T-helper 1 cell treated with Interleukin-12 subunit alpha and Interleukin-12 subunit beta and Interleukin-4 antibody, amounts not matched to agents 30 μg/mL and 1 μg/mL, for 36 hours (primary cell): ENCODE results near the gene EMP2.
"Not testable (repeated sequence)": the region's sequence is repeated elsewhere in the genome, so short reads cannot be mapped to it uniquely, and the experiment has no call there.

Source experiments
- H3K27ac Mint-ChIP-seq: one replicate; pipeline ENCODE4 v1.8.0; 2021; ENCODE audit warnings: mild to moderate bottlenecking, mixed read lengths
- H3K27me3 Mint-ChIP-seq: one replicate; pipeline ENCODE4 v1.8.0; 2021; ENCODE audit warnings: low read depth, mixed read lengths
- H3K36me3 Mint-ChIP-seq: one replicate; pipeline ENCODE4 v1.8.0; 2021; ENCODE audit warnings: low read depth, mixed read lengths
- H3K4me1 Mint-ChIP-seq: one replicate; pipeline ENCODE4 v1.8.0; 2021; ENCODE audit warnings: low read depth, mixed read lengths
- H3K4me3 Mint-ChIP-seq: one replicate; pipeline ENCODE4 v1.8.0; 2021; ENCODE audit warnings: mild to moderate bottlenecking, moderate library complexity, mixed read lengths
- H3K9me3 Mint-ChIP-seq: one replicate; pipeline ENCODE4 v1.8.0; 2021; ENCODE audit warnings: mixed read lengths

Gene EMP2

DNA sequence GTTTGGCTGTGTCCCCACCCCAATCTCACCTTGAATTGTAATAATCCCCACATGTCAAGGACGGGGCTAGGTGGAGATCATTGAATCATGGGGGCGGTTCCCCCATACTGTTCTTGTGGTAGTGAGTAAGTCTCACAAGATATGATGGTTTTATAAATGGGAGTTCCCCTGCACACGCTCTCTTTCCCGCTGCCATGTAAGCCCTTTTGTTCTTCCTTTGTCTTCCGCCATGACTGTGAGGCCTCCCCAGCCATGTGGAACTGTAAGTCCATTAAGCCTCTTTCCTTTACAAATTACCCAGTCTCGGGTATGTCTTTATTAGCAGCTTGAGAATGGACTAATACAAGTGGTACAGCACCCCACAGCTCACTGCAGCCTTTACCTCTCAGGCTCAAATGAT lies 44.1 kb downstream of the EMP2 start:
- not testable (repeated sequence) for H3K27ac Mint-ChIP-seq, H3K9me3 Mint-ChIP-seq, H3K36me3 Mint-ChIP-seq, H3K4me3 Mint-ChIP-seq, H3K27me3 Mint-ChIP-seq, H3K4me1 Mint-ChIP-seq

DNA sequence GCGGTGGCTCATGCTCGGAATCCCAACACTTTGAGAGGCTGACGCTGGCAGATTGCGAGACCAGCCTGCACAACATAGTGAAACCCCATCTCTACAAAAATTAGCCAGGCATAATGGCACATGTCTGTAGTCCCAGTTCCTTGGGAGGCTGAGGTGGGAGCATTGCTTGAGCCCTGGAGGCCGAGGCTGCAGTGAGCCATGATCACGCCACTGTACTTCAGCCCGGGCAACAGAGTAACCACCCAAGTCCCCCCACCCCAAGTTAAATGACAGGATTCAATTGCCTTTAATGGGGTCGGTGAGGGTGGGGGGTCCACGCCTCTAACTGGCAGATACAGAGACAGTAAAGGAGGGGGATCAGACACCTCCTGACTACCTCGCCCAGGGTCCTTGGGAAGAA lies 44.9 kb downstream of the EMP2 start:
- H3K27ac Mint-ChIP-seq, result no peak overlapping the region
- no peaks in the 10 kb centered on the region for H3K27me3 Mint-ChIP-seq
- no peak overlapping the region for H3K4me3 Mint-ChIP-seq
- no peaks in the 10 kb centered on the region for H3K9me3 Mint-ChIP-seq
- no peaks in the 10 kb centered on the region for H3K36me3 Mint-ChIP-seq
- no peaks in the 10 kb centered on the region for H3K4me1 Mint-ChIP-seq

DNA sequence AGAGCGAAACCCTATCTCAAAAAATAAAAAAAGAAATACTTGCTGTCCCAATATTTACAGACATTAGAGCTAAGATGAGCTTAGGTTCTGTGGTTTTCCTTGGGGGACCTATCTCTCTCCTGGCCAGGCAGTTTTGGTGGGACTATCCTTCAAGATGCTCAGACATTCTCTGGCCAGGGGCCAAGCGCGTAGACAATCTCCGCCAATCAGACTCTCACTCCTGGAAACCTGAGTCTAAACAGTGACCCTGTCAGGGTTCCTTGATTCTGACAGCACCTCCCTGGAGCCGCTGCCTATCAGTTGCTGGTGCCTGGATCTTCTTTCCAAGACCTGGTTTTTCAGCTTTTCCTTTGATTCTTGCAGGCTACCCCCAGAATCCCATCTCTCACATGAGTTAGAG lies 45.6 kb downstream of the EMP2 start:
- no peak overlapping the region for H3K27ac Mint-ChIP-seq
- no peaks in the 10 kb centered on the region for H3K36me3 Mint-ChIP-seq
- no peaks in the 10 kb centered on the region for H3K9me3 Mint-ChIP-seq
- no peaks in the 10 kb centered on the region for H3K27me3 Mint-ChIP-seq
- H3K4me3 Mint-ChIP-seq, result no peak overlapping the region
- peaks cover 2% of the 10 kb centered on the region for H3K4me1 Mint-ChIP-seq

DNA sequence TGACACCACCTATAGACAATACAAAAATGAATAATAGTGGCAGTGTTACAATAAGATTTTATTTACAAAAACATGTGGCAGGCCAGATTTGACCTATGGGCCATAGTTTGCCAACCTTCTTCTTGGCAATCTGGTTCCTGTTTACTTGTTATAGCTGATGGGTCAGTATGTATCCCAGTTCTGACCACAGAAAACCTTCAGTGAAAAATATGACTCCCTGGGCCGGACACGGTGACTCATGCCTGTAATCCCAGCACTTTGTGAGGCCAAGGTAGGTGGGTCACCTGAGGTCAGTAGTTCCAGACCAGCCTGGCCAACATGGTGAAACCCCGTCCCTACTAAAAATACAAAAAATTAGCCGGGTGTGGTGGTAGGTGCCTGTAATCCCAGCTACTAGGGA lies 46.8 kb downstream of the EMP2 start:
- H3K27me3 Mint-ChIP-seq, H3K9me3 Mint-ChIP-seq, H3K4me1 Mint-ChIP-seq, H3K36me3 Mint-ChIP-seq, H3K4me3 Mint-ChIP-seq, H3K27ac Mint-ChIP-seq: not testable (repeated sequence)

DNA sequence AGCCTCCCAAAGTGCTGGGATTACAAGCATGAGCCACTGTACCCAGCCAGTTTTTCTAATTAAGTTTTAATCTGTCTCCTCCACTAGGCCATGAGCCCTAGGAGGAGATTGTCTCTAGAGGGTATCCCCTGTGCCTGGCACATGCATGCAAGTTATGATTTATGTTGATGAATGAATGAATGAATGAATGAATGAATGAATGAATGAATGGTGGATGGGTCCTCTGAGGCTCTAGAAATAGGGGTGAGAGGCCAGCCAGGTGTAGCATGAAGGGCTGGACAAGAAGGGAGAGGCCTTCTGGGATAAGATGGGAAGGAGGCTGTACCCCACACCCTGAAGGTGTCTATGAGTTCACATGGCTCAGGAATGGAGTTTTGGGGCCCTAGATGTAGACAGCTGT lies 48.8 kb downstream of the EMP2 start:
- Mint-ChIP-seq H3K36me3 (no peaks in the 10 kb centered on the region), H3K27me3 (no peaks in the 10 kb centered on the region), H3K4me3 (no peak overlapping the region), H3K9me3 (no peaks in the 10 kb centered on the region), H3K4me1 (peaks cover 2% of the 10 kb centered on the region), H3K27ac (no peak overlapping the region)

DNA sequence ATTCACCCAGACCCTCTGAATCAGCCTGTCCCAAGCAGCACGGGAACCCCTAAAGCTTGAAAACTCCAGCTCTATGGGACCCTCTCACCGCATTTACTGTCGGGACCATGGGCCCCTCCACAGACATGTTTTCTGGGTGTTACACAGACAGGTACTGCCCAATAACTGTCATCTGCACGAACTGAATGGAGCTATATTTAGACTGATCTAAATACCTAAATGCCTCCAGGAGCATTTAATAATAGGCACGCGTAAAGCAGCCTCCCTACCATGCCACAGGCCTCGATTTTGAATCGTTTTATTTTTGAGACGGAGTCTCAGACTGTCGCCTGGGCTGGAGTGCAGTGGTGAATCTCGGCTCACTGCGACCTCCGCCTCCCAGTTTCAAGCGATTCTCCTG lies 49.7 kb downstream of the EMP2 start:
- Mint-ChIP-seq H3K36me3 (no peaks in the 10 kb centered on the region), H3K27me3 (no peaks in the 10 kb centered on the region), H3K9me3 (no peaks in the 10 kb centered on the region)

DNA sequence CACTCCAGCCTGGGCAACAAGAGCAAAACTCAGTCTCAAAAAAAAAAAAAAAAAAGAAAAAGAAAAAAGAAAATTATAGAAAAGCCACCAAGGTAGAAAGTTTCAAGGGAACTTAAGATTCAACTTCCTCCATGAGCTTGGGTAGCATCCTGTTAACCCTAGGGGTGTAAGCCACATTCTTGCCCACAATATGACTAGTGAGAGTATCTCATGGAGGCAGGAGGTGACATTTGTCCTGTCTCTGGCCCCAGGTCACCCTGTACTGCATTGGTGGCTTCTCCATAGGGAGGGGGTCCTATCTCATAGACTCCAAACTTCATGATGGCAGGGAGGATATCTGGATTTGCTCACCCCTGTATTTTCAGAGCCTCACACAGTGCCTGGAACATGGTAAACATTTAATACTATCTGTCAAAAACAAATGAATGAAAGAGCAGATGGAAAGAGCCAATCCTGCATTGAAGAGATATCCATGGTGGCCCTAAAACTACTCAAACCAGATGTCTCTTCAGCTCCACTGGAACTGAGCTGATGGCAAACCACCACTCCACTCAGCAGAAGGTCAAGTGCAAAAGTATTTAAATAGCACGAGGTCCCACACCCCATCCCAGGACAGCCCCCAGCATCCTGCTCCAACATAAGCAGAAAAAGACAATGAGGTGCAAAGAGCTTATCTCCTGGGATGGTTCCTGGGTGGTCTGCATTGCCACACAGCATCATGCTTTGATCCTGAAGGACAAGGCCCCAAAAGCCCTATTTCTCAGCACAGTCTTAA lies 50.3 kb downstream of the EMP2 start:
- Mint-ChIP-seq H3K27me3 (no peaks in the 10 kb centered on the region), H3K36me3 (no peaks in the 10 kb centered on the region), H3K9me3 (no peaks in the 10 kb centered on the region), H3K4me1 (peaks cover 2% of the 10 kb centered on the region), H3K27ac (no peak overlapping the region), H3K4me3 (no peak overlapping the region)

More for the DNA sequence above, 49.7 kb downstream of the EMP2 start:
- Mint-ChIP-seq H3K27ac (no peak overlapping the region), H3K4me1 (peaks cover 2% of the 10 kb centered on the region), H3K4me3 (no peak overlapping the region)

DNA sequence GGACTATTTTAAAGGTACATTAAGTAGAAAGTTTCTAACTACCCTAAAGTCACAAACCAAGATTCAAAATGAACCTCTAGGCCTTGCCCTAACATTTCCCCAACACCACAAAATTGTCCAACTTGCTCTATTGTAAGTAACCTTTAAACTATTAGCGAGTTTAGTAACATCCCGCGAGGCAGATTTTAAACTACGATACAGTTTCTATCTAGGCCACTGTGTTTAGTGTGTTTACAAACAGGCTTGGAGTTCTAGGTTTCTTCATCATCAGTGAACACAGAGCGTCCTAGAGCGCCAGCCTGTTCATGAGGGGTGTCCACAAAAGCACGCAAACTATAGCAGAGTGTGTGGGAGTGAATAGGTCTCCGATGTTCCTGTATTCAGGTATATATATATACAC lies 51.8 kb downstream of the EMP2 start:
- no peaks in the 10 kb centered on the region for H3K27me3 Mint-ChIP-seq
- peaks cover 3% of the 10 kb centered on the region for H3K4me1 Mint-ChIP-seq
- H3K27ac Mint-ChIP-seq, result no peak overlapping the region
- no peaks in the 10 kb centered on the region for H3K9me3 Mint-ChIP-seq
- no peaks in the 10 kb centered on the region for H3K36me3 Mint-ChIP-seq
- H3K4me3 Mint-ChIP-seq, result no peak overlapping the region

DNA sequence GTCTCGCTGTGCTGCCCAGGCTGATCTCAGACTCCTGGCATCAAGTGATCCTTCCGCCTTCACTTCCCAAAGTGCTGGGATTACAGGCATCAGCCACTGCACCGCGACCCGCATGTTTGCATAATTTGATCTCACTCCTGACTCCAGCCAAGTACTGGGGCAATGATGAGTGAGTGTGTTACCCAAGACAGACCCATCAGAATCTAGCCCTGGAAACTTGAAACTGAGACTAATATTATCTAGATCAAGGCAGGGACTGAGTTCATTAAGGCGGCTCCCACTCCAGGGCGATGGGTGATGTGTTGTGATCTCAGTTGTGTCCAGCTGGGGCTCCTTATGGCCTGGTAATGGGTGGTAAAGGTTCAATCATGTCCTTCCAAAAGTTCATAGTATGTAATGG lies 53.4 kb downstream of the EMP2 start:
- H3K4me3 Mint-ChIP-seq, result no peak overlapping the region
- peaks cover 4% of the 10 kb centered on the region for H3K4me1 Mint-ChIP-seq
- no peaks in the 10 kb centered on the region for H3K36me3 Mint-ChIP-seq
- H3K9me3 Mint-ChIP-seq, result no peaks in the 10 kb centered on the region
- H3K27ac Mint-ChIP-seq, result no peak overlapping the region
- no peaks in the 10 kb centered on the region for H3K27me3 Mint-ChIP-seq

DNA sequence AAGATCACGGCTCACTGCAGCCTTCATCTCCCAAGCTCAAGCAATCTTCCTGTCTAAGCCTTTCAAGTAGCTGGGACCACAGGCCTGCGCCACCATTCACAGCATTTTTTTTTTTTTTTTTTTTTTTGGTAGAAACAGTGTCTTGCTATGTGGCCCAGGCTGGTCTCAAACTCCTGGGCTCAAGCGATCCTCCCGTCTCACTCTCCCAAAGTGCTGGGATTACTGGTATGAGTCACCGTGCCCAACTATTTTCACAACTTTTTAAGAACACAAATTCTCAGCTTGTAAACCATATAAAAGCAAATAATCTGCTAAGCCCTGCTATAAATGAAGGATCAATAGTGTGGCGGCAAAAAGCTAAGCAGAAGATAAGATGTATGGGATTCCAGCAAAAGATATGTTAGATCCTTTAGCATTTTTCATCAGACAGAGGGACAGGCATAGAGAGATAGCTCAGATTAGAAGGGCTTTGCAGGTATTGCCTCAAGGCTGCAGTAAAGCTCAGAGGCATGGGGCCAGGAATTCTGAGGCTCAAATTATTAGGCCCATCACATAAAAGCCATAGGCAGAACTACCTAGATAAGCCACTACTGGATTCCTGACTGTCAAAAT lies 55.1 kb downstream of the EMP2 start:
- Mint-ChIP-seq H3K4me1 (peaks cover 6% of the 10 kb centered on the region), H3K36me3 (no peaks in the 10 kb centered on the region), H3K27me3 (no peaks in the 10 kb centered on the region), H3K27ac (no peak overlapping the region), H3K4me3 (no peak overlapping the region), H3K9me3 (no peaks in the 10 kb centered on the region)

DNA sequence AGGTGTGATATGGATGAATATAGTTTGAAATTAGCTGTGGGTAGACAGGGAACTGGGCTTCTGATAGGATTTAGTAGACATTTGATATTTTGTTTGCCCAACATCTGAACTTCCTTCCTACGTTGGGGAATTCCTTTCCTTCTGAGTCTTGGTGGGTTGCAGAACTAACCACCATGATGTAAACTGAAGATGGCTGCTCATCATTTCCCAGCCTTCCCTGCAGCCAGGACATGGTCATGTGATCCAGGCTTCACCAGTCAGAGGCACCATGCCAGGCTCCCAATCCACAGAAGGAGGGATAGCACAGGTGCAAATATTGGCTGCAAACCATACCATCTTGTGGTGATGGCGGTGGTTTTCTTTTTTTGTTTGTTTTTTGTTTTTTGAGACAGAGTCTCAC lies 57.4 kb downstream of the EMP2 start:
- H3K27me3 Mint-ChIP-seq, result no peaks in the 10 kb centered on the region
- no peaks in the 10 kb centered on the region for H3K36me3 Mint-ChIP-seq
- no peak overlapping the region for H3K4me3 Mint-ChIP-seq

DNA sequence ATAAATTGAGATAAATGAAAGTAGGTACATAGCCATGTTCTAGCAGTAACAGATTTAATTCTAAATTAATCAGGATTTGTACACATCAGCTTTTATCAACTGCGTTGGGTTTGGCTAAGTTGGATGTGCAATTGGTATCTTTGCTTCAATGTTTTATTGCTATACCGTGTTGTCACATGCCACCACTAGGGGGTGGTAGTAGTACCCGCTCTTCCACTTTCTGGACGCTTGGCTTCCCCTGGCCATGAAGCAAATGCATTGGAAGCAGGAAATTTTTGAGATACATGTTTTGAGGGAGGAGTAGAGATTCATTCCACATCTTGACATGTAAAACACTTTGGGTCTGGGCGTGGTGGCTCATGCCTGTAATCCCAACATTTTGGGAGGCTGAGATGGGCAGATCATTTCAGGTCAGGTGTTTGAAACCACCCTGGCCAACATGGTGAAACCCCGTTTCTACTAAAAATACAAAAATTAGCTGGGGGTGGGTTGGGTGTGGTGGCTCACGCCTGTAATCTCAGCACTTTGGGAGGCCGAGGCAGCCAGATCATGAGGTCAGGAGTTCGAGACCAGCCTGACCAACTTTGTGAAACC lies 58.6 kb downstream of the EMP2 start:
- H3K27ac Mint-ChIP-seq, result no peak overlapping the region
- H3K9me3 Mint-ChIP-seq, result no peaks in the 10 kb centered on the region
- no peaks in the 10 kb centered on the region for H3K27me3 Mint-ChIP-seq
- no peak overlapping the region for H3K4me3 Mint-ChIP-seq
- H3K4me1 Mint-ChIP-seq, result peaks cover 3% of the 10 kb centered on the region
- no peaks in the 10 kb centered on the region for H3K36me3 Mint-ChIP-seq

More for the DNA sequence above, 57.4 kb downstream of the EMP2 start:
- Mint-ChIP-seq H3K9me3 (no peaks in the 10 kb centered on the region), H3K4me1 (peaks cover 3% of the 10 kb centered on the region), H3K27ac (no peak overlapping the region)

DNA sequence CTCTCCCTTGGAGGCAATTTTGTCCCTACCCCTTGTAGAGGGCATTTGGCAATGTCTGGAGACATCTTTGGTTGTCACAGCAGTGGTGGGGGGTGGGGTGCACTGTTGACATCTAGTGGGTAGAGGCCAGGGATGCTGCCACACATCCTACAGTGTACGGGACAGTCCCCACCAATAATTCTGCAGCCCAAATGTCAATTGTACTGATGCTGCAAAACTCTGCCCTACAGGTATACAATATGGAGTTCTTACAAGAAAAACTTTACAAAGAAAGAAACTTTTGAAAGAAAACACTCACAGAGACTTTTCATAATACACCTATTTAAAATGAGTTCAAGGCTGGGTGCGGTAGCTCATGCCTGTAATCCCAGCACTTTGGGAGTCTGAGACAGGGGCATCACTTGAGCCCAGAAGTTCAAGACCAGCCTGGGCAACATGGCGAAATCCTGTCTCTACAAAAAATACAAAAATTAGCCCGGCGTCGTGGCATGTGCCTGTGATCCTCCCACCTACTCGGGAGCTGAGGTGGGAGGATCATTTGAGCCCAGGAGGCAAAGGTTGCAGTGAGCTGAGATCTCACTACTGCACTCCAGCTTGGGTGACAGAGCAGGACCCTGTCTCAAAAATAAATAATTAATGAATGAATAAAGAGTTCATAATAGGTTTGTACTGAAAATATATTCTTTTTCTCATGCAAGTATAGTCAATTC lies 59.4 kb downstream of the EMP2 start:
- H3K9me3 Mint-ChIP-seq, result no peaks in the 10 kb centered on the region
- H3K27ac Mint-ChIP-seq, result no peak overlapping the region
- H3K36me3 Mint-ChIP-seq, result no peaks in the 10 kb centered on the region
- H3K4me1 Mint-ChIP-seq, result peaks cover 3% of the 10 kb centered on the region
- no peaks in the 10 kb centered on the region for H3K27me3 Mint-ChIP-seq
- no peak overlapping the region for H3K4me3 Mint-ChIP-seq

DNA sequence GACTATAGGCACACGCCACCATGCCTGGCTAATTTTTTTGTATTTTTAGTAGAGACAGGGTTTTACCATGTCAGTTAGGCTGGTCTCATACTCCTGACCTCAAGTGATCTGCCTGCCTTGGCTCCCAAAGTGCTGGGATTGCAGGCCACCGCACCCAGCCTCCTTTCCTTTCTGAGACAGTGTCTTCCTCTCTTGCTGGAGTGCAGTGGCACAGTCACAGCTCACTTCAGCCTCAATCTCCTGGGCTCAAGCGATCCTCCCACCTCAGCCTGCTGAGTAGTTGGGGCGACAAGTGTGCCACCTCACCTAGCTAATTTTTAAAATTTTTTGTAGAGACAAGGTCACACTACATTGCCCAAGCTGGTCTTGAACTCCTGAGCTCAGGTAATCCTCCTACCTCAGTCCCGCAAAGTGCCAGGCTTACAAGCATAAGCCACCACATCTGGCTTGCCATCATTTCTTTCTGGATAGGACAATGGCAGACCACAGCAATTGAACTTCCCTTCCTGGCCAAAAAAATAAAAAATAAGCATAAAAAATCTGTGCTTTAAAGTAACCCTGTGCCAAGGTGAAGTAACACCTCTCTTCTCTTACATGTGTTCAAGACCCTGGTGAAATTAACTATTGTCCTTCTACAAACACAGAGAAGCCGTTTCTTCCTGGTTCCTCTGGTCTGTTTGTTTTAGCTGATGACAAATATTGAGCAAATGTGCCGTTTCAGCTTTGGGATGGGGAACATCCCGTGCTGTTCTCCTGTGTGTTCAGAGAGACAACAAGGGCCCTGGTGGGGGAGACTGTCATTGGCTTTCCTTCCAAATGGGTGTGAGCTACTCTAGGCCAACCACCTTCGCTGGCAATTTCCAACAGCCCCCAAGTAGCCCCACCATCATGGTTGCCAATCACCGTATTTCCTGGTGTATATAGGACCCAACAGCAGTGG lies 60.2 kb downstream of the EMP2 start:
- Mint-ChIP-seq H3K27ac (no peak overlapping the region), H3K36me3 (no peaks in the 10 kb centered on the region), H3K4me1 (peaks cover 3% of the 10 kb centered on the region), H3K4me3 (no peak overlapping the region), H3K9me3 (no peaks in the 10 kb centered on the region), H3K27me3 (no peaks in the 10 kb centered on the region)
